K562 (cell line): Measurements from ENCODE around the gene LACTB. TPM values are rescaled to one million over a fixed set of nuclear protein-coding genes. Genes with fewer than 3 reads are reported as not detected.

Experiments
- ATAC-seq: fragments of 200-7000 bp; cut with Tn5 transposase; 3 replicates; pipeline ENCODE4 v1.9.1; 2020; ENCODE audit warnings: moderate library complexity
- BruUV-seq: library from RNA; stranded (reverse); fragments of 400-500 nt; replicated peaks from 2 replicates; lab custom pipeline; 2021; lab: Mats Ljungman, UMichigan
- CTCF ChIA-PET: fragments of 300-600 bp; formaldehyde crosslinking; extraction: SDS; loops from one replicate; lab custom pipeline; 2021; ENCODE audit warnings: low intra/inter-chr PET ratio; lab: Yijun Ruan, JAX
- POLR2A ChIA-PET: fragments of 300-600, 350-650 bp; sonication (Branson Sonifier 250); formaldehyde crosslinking; extraction: SDS; loops from one replicate; lab custom pipeline; 2021; ENCODE audit warnings: antibody characterized with exemption, inconsistent platforms; lab: Yijun Ruan, JAX
- DNase-seq, 4 experiments: peaks; one replicate each; pipeline versions ENCODE4 v3.0.0 to v3.0.0-alpha.2; 2011 to 2018; ENCODE audit warnings: low spot score in 3 of 4, mixed read lengths in 3 of 4; ENCODE audit errors: extremely low read depth in 1 of 4
- FAIRE-seq: peaks from 2 replicates; lab custom pipeline; 2011; peaks lifted over from hg19 to GRCh38; lab: Jason Lieb, UNC
- H2AFZ ChIP-seq: 2 replicates; pipeline ENCODE4 v1.6.0; 2011; ENCODE audit warnings: low read depth, low read length, control low read depth, inconsistent platforms
- H3K27ac ChIP-seq: fragments of 200-600 bp; 3 replicates; pipeline ENCODE4 v1.8.0; 2011; ENCODE audit warnings: low read depth, mild to moderate bottlenecking, control low read depth, inconsistent platforms, low read length, moderate library complexity, mixed read lengths; ENCODE audit errors: extremely low read depth
- H3K27me3 ChIP-seq, 2 experiments: fragments of 300-600 bp in 1 of 2; 2 replicates in 1 of 2; 3 replicates in 1 of 2; pipeline versions ENCODE4 v1.6.0 to v1.8.0; 2011; ENCODE audit warnings: inconsistent platforms in 2 of 2, low read length in 2 of 2, mild to moderate bottlenecking in 1 of 2, mixed read lengths in 1 of 2, moderate library complexity in 1 of 2; ENCODE audit not compliant: control insufficient read depth in 2 of 2, insufficient read depth in 2 of 2
- H3K36me3 ChIP-seq: fragments of 300-600 bp; 3 replicates; pipeline ENCODE4 v1.8.0; 2011; ENCODE audit warnings: mild to moderate bottlenecking, low read length, inconsistent platforms; ENCODE audit not compliant: control insufficient read depth, insufficient read depth
- H3K4me1 ChIP-seq, 2 experiments: fragments of 200-600 bp in 1 of 2; replicated peaks in 1 of 2; 2 replicates in 1 of 2; 3 replicates in 1 of 2; pipeline versions ENCODE4 v1.5.1 to v1.8.0; 2011; ENCODE audit warnings: inconsistent platforms in 2 of 2, low read length in 2 of 2, mild to moderate bottlenecking in 1 of 2, mixed read lengths in 1 of 2, moderate library complexity in 1 of 2; ENCODE audit not compliant: control insufficient read depth in 2 of 2, insufficient read depth in 2 of 2
- H3K4me2 ChIP-seq: 2 replicates; pipeline ENCODE4 v1.6.1; 2011; ENCODE audit warnings: low read length, control low read depth, inconsistent platforms, mixed read lengths; ENCODE audit not compliant: insufficient read depth
- H3K4me3 ChIP-seq: fragments of 200-600 bp; sonication (generic), shearing (Covaris generic); 2 replicates; pipeline ENCODE4 v1.5.1; 2016; ENCODE audit warnings: control low read depth, inconsistent platforms
- H3K79me2 ChIP-seq: fragments of 200-600 bp; 3 replicates; pipeline ENCODE4 v1.8.0; 2011; ENCODE audit warnings: low read length, inconsistent platforms; ENCODE audit not compliant: control insufficient read depth, insufficient read depth
- H3K9ac ChIP-seq, 2 experiments: 2 replicates each; pipeline versions ENCODE4 v1.6.0 to v1.6.1; 2011; ENCODE audit warnings: low read depth in 2 of 2, low read length in 2 of 2, control low read depth in 1 of 2, inconsistent platforms in 1 of 2, mild to moderate bottlenecking in 1 of 2, mixed read lengths in 1 of 2; ENCODE audit not compliant: insufficient read depth in 1 of 2
- H3K9me1 ChIP-seq: one replicate; pipeline ENCODE4 v1.6.0; 2011; ENCODE audit warnings: inconsistent platforms, mild to moderate bottlenecking, low read length, moderate library complexity; ENCODE audit not compliant: control insufficient read depth, insufficient read depth
- H3K9me3 ChIP-seq: replicated peaks from 2 replicates; pipeline ENCODE4 v1.5.1; 2011; ENCODE audit warnings: low read depth, low read length, inconsistent platforms; ENCODE audit not compliant: control insufficient read depth, insufficient read depth
- H4K20me1 ChIP-seq: replicated peaks from 2 replicates; pipeline ENCODE4 v1.6.1; 2011; ENCODE audit warnings: low read length, inconsistent platforms, mixed read lengths; ENCODE audit not compliant: control insufficient read depth, insufficient read depth
- ATF7 ChIP-seq: fragments of 450-650 bp; IDR thresholded peaks from 2 replicates; pipeline ENCODE4 v1.7.1; 2014; ENCODE audit warnings: mild to moderate bottlenecking, moderate library complexity
- CBX1 ChIP-seq: sonication (generic); IDR thresholded peaks from 2 replicates; pipeline ENCODE4 v1.6.1; 2016; ENCODE audit warnings: antibody characterized with exemption, low read depth, mild to moderate bottlenecking
- GATA2 ChIP-seq: sonication (generic); formaldehyde crosslinking; IDR thresholded peaks from 2 replicates; pipeline ENCODE4 v1.4.0; 2020; ENCODE audit warnings: mild to moderate bottlenecking, missing genetic modification reagents
- HBP1 ChIP-seq: fragments of 450-650 bp; formaldehyde crosslinking; IDR thresholded peaks from 2 replicates; pipeline ENCODE4 v1.4.0; 2022; ENCODE audit warnings: missing genetic modification characterization
- HDAC6 ChIP-seq: IDR thresholded peaks from 2 replicates; pipeline ENCODE4 v1.6.1; 2012; ENCODE audit warnings: low read depth, mild to moderate bottlenecking, control low read depth, inconsistent platforms, low read length, moderate library complexity
- HES1 ChIP-seq: fragments of 450-650 bp; IDR thresholded peaks from 2 replicates; pipeline ENCODE4 v1.6.1; 2016; ENCODE audit warnings: low read depth, mild to moderate bottlenecking, moderate library complexity
- NFIX ChIP-seq: fragments of 250-450 bp; sonication (Bioruptor Pico); IDR thresholded peaks from 2 replicates; pipeline ENCODE4 v1.4.0; 2020; ENCODE audit warnings: low read depth, mild to moderate bottlenecking, moderate library complexity
- SOX6 ChIP-seq: fragments of 450-650 bp; IDR thresholded peaks from 2 replicates; pipeline ENCODE4 v1.6.1; 2014; ENCODE audit warnings: mild to moderate bottlenecking
- TCF7 ChIP-seq: sonication (generic); IDR thresholded peaks from 2 replicates; pipeline ENCODE4 v1.6.1; 2016; ENCODE audit warnings: antibody characterized with exemption, borderline replicate concordance
- WHSC1 ChIP-seq: IDR thresholded peaks from one replicate; pipeline ENCODE4 v1.6.1; 2012; ENCODE audit warnings: low read length, control low read depth, inconsistent platforms
- ZNF174 ChIP-seq: fragments of 250-450 bp; sonication (Bioruptor Pico); IDR thresholded peaks from 2 replicates; pipeline ENCODE4 v1.4.0; 2020; ENCODE audit warnings: mild to moderate bottlenecking
- WGBS: fragments of 100-300 bp; shearing (Covaris generic); methylation state at CpG from one replicate; pipeline ENCODE4 v1.1.6; 2016; ENCODE audit warnings: low coverage, mixed read lengths; ENCODE audit not compliant: insufficient coverage; ENCODE audit errors: missing lambda C conversion rate; 5-methylcytosine and 5-hydroxymethylcytosine counted together
- in situ Hi-C: fragments of 300-500 bp; cut with MboI; formaldehyde crosslinking; loops from 4 replicates; pipeline ENCODE4 v1.15.0; 2018; ENCODE audit warnings: inconsistent platforms, mixed read lengths
- intact Hi-C: fragments of 100-400 bp; cut with micrococcal nuclease; formaldehyde crosslinking; loops from 2 replicates; pipeline ENCODE4 v1.14.2; 2022
- polyA plus RNA-seq, 8 experiments: library from polyadenylated mRNA; depleted of rRNA in 4 of 8; stranded (reverse) in 5 of 8; unstranded in 3 of 8; fragments of >200 nt; fragmentation: Nextera tagmentation in 2 of 8; fragmentation: Illumina TruSeq in 1 of 8; extraction: Ambion mirVana in 2 of 8; extraction: Trizol in 1 of 8; gene quantifications; 2 replicates each; pipeline versions ENCODE4 v1.2.1 to v1.2.3, GENCODE V29; 2011 to 2014; ENCODE audit warnings: inconsistent platforms in 1 of 8, missing spikeins in 1 of 8
- total RNA-seq, 7 experiments: library from RNA; depleted of rRNA in 6 of 7; stranded (reverse); fragments of >200 nt in 6 of 7; fragmentation: Illumina TruSeq in 2 of 7; extraction: Trizol in 2 of 7; gene quantifications; 2 replicates each; pipeline versions ENCODE4 v1.2.1 to v1.2.3, GENCODE V29; 2011 to 2021; ENCODE audit warnings: low replicate concordance in 1 of 7
- TF ChIP-seq, protein P1 (sequence below): sonication (generic); formaldehyde crosslinking; IDR thresholded peaks from 2 replicates; pipeline ENCODE4 v1.8.1; 2023; ENCODE audit warnings: mild to moderate bottlenecking, missing genetic modification reagents

LACTB gene
- total and polyA plus RNA-seq, 9 of the 15 experiments (the other 6 are each of a cell fraction or from before 2014, with no cell fraction given): 3.1 to 15.5 (median 9.8) TPM

DNA sequence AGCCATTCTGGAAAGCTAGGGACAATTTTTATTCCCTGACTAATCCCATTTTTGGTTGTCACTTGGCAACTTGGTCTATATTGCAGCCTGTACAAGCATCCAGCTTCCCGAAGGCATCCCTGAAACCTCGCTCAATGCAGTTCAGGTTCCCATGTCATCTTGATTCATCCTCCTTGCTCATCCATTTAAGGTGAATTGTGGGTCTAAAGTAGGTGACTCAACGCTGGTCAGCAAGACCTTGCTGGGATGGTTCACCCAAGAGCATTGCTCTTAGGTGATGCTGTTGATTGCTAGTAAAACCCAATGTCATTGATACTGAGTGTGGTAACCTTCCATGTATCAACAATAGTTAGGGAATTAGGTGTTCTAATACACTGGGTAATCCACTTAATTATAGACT, 54.6 kb downstream of the LACTB start:
- ChIA-PET CTCF (no interaction called here), POLR2A (no interaction called here)
- intact Hi-C loops: no loop called here
- Histone ChIP-seq H3K4me2 (no peak overlapping the region), H3K4me3 (no peak overlapping the region), H3K9me3 (no peaks in the 10 kb centered on the region), H3K79me2 (no peaks in the 10 kb centered on the region), H3K4me1 (peaks cover 7 to 8% of the 10 kb centered on the region in 2 experiments; a peak in 4 of 5 replicates), H3K36me3 (no peaks in the 10 kb centered on the region), H2AFZ (no peak overlapping the region), H3K27ac (no peak overlapping the region), H3K27me3 (no peaks in the 10 kb centered on the region), H3K9ac (no peak overlapping the region), H4K20me1 (no peaks in the 10 kb centered on the region), H3K9me1 (no peaks in the 10 kb centered on the region)
- BruUV-seq: no TSS peak
- TF ChIP-seq HDAC6 (no peak), ZNF174 (CRISPR knock-in tag) (no peak), HBP1 (CRISPR knock-in tag) (no peak), CBX1 (no peak), WHSC1 (no peak), NFIX (CRISPR knock-in tag) (no peak), HES1 (no peak), TCF7 (no peak), ATF7 (no peak), SOX6 (no peak), GATA2 (CRISPR knock-in tag) (no peak)
- TF ChIP-seq, protein P1, sequence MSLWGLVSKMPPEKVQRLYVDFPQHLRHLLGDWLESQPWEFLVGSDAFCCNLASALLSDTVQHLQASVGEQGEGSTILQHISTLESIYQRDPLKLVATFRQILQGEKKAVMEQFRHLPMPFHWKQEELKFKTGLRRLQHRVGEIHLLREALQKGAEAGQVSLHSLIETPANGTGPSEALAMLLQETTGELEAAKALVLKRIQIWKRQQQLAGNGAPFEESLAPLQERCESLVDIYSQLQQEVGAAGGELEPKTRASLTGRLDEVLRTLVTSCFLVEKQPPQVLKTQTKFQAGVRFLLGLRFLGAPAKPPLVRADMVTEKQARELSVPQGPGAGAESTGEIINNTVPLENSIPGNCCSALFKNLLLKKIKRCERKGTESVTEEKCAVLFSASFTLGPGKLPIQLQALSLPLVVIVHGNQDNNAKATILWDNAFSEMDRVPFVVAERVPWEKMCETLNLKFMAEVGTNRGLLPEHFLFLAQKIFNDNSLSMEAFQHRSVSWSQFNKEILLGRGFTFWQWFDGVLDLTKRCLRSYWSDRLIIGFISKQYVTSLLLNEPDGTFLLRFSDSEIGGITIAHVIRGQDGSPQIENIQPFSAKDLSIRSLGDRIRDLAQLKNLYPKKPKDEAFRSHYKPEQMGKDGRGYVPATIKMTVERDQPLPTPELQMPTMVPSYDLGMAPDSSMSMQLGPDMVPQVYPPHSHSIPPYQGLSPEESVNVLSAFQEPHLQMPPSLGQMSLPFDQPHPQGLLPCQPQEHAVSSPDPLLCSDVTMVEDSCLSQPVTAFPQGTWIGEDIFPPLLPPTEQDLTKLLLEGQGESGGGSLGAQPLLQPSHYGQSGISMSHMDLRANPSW (CRISPR knock-in tag): no peak
- ATAC-seq (no peak), FAIRE-seq (no peak), DNase-seq (no peak)
- WGBS: 76% methylated on average over 3 of the region's 3 CpGs
- in situ Hi-C loops: no loop called here
